ENCODE measurements around the gene PHLPP1. TPM values are rescaled to one million over a fixed set of nuclear protein-coding genes. Genes with fewer than 3 reads are reported as not detected.

The PHLPP1 gene
- total and polyA plus RNA-seq, 10 donors: 1.2 to 10.6 (median 6.7) TPM

DNA sequence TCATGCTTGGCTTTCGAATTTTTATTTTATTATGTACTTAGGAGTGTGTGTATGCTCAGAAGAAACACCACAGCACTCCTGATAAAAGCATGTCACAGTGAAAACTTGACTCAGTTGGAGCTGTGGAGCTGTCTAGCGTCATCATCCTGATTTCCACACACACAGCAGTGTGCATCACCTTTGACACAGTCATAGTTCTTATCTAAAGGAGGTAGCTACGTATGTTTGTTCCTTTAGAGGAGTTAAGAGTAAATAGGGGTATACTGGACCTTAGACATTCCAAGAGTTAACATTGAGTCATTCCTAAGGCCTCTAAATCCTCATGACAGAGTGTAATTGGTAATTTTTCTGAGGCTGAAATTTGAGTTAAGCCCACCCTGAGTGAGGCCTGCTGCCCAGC lies 96.9 kb downstream of the PHLPP1 start:
- intact Hi-C loops (cut with DNase I; ENCODE audit: low total_unique reads): no loop called here
- no peak for DNase-seq
- Histone ChIP-seq H3K27ac (no peak overlapping the region), H3K9me3 (no peaks in the 10 kb centered on the region), H3K4me1 (peaks cover 0 to 30% (median 7%) of the 10 kb centered on the region in 6 donors), H3K4me3 (no peak overlapping the region), H3K27me3 (replicated peaks in 1 of 7) (no peaks in the 10 kb centered on the region), H3K36me3 (no peaks in the 10 kb centered on the region)
- 87 to 96% (median 91%) methylated on average over 3 of the region's 3 CpGs for WGBS, 5 donors
- TF ChIP-seq, protein P1, sequence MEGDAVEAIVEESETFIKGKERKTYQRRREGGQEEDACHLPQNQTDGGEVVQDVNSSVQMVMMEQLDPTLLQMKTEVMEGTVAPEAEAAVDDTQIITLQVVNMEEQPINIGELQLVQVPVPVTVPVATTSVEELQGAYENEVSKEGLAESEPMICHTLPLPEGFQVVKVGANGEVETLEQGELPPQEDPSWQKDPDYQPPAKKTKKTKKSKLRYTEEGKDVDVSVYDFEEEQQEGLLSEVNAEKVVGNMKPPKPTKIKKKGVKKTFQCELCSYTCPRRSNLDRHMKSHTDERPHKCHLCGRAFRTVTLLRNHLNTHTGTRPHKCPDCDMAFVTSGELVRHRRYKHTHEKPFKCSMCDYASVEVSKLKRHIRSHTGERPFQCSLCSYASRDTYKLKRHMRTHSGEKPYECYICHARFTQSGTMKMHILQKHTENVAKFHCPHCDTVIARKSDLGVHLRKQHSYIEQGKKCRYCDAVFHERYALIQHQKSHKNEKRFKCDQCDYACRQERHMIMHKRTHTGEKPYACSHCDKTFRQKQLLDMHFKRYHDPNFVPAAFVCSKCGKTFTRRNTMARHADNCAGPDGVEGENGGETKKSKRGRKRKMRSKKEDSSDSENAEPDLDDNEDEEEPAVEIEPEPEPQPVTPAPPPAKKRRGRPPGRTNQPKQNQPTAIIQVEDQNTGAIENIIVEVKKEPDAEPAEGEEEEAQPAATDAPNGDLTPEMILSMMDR (IDR thresholded peaks at IDR 0.05 in 8 of 11, conservative IDR thresholded peaks at IDR 0.05 in 3 of 11): no peak
- no peak for TF ChIP-seq POLR2AphosphoS5 (IDR thresholded peaks at IDR 0.05)
- TF ChIP-seq POLR2A (IDR thresholded peaks at IDR 0.05): no peak

DNA sequence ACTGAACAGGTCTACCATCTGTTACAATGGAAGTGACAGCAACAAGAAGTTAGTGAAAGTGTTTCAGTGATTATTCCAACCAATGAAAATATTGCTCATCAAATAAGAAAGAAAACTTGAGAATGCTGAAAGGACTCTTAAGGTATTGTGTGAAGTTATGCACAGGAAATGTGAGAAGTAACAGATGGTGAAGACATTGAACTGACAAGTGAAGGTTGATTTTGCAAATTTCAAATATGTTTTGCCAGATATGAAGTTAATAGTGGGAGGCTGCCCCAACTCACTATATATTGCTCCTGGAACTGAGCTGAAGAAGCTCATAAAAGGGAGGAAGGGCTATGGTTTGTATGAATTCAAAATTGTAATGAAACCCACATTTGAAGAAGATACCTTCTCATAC lies 97.5 kb downstream of the PHLPP1 start:
- DNase-seq: no peak
- H3K27ac ChIP-seq: no peak overlapping the region
- H3K27me3 ChIP-seq (replicated peaks in 1 of 7): no peaks in the 10 kb centered on the region
- intact Hi-C loops (cut with DNase I; ENCODE audit: low total_unique reads): no loop called here
- H3K4me3 ChIP-seq: no peak overlapping the region
- H3K36me3 ChIP-seq: no peaks in the 10 kb centered on the region
- TF ChIP-seq, protein P1 (IDR thresholded peaks at IDR 0.05 in 8 of 11, conservative IDR thresholded peaks at IDR 0.05 in 3 of 11): no peak
- TF ChIP-seq POLR2A (IDR thresholded peaks at IDR 0.05): no peak
- no peak for TF ChIP-seq POLR2AphosphoS5 (IDR thresholded peaks at IDR 0.05)
- H3K4me1 ChIP-seq: peaks cover 0 to 30% (median 7%) of the 10 kb centered on the region in 6 donors
- H3K9me3 ChIP-seq: no peaks in the 10 kb centered on the region

DNA sequence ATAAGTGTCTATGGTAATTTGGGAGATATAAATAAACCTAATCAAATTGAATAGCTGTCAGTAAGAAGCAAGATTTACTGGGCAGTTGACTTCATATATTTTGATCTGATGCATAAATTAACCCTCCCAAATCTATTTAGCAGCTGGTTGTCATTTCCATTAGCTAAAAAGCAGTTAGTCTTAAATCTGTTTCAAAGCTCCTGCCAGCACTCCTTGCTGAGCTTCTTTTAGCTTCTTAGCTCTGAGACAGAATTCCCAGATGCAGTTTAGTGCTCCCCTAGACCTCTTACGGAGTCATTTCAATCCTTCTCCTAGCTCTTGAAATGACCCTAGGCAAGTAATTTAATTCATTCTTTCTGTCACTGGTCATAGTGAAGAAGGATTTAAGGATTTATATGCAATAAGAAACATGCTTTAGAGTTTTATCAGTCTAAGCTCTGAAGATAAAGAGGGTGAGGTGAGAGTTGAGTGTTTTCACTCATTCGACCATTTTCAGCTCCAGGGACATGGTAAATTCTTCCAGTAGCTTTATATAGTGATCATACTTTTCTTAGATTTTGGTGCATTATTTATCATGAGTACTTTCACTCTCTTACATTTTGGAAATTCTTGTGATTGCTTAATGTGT lies 98.9 kb downstream of the PHLPP1 start:
- Histone ChIP-seq H3K9me3 (no peaks in the 10 kb centered on the region), H3K4me3 (no peak overlapping the region), H3K27me3 (replicated peaks in 1 of 7) (peaks cover 0 to 6% (median 0%) of the 10 kb centered on the region in 7 donors), H3K27ac (no peak overlapping the region), H3K4me1 (peaks cover 0 to 30% (median 7%) of the 10 kb centered on the region in 6 donors), H3K36me3 (no peaks in the 10 kb centered on the region)
- WGBS, 5 donors: 74 to 86% (median 77%) methylated on average over 2 of the region's 2 CpGs
- intact Hi-C loops (cut with DNase I; ENCODE audit: low total_unique reads): no loop called here
- TF ChIP-seq, protein P1 (IDR thresholded peaks at IDR 0.05 in 8 of 11, conservative IDR thresholded peaks at IDR 0.05 in 3 of 11): no peak
- TF ChIP-seq POLR2A (IDR thresholded peaks at IDR 0.05): no peak
- no peak for TF ChIP-seq POLR2AphosphoS5 (IDR thresholded peaks at IDR 0.05)
- DNase-seq: no peak

DNA sequence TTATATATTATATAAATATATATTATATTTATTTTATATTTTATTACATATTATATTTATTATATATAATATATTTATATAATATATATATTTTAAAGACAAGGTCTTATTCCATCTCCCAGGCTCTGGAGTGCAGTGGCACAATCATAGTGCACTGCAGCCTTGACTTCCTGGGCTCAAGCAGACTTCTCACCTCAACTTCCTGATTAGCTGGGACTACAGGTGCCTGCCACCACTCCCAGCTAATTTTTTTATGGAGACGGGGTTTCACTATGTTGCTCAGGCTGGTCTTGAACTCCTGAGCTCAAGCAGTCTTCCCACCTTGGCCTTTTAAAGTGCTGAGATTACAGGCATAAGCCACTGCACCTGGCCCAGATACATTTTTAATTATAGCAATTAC lies 110.0 kb downstream of the PHLPP1 start:
- Histone ChIP-seq H3K27me3 (replicated peaks in 1 of 7) (no peaks in the 10 kb centered on the region), H3K9me3 (no peaks in the 10 kb centered on the region), H3K4me3 (no peak overlapping the region), H3K36me3 (peaks cover 0 to 6% (median 0%) of the 10 kb centered on the region in 6 donors), H3K4me1 (peaks cover 0 to 8% (median 0%) of the 10 kb centered on the region in 6 donors), H3K27ac (no peak overlapping the region)
- intact Hi-C loops (cut with DNase I; ENCODE audit: low total_unique reads): no loop called here
- WGBS, 5 donors: 75 to 90% (median 89%) methylated on average over 1 of the region's 1 CpG
- TF ChIP-seq, protein P1 (IDR thresholded peaks at IDR 0.05 in 8 of 11, conservative IDR thresholded peaks at IDR 0.05 in 3 of 11): no peak
- TF ChIP-seq POLR2A (IDR thresholded peaks at IDR 0.05) (no peak), POLR2AphosphoS5 (IDR thresholded peaks at IDR 0.05) (no peak)
- no peak for DNase-seq

All from spleen (tissue), 11 donors.